ENCODE measurements around the gene USP48. TPM values are rescaled to one million over a fixed set of nuclear protein-coding genes. Genes with fewer than 3 reads are reported as not detected.

Gene USP48
- total and polyA plus RNA-seq, 2 of the 8 experiments (the other 6 are each of a cell fraction or from before 2014, with no cell fraction given): 12.8 to 83.5 TPM

DNA sequence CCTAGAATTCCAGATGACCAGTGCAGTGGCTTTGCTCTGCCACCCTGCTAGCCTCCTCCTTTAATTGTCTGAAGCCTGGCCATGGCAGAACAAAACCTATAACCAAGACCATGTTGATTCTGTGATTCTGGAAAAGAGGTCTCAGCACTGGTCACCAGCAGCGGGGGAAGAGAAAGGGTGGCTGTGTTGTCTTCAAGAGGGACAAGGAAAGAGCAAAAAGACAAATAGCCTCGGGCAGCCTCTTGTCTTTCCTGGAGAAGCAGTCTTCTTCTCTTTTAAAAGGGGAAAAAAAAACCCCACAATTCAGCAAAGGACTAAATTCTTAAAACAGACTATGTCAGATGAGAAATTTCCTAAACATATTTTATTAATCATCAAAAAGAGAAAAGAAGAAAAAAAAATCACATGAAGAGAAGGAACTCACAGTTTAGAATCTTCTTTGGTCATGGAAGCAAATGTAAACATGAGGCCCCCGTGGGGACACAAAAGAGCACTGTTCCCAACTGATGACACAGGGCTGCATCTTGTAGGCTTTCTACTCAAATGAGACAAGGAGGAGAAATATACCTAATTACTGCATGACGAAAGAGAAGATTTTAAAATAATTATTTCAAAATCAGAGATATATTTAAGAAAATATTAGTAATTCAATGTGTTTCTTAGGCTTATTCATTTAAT, 77.5 kb downstream of the USP48 start:
- WGBS, 2 experiments (ENCODE audit: extremely low coverage in 1 of 2, insufficient coverage in 1 of 2, insufficient read length in 1 of 2, insufficient replicate concordance in 2 of 2, low coverage in 1 of 2, low lambda C conversion rate in 2 of 2, missing lambda C conversion rate in 1 of 2): 72% methylated on average over 4 of the region's 4 CpGs; no CpG with 5 or more reads in 1 of the 2 experiments
- no peak for FAIRE-seq
- H4K20me1 ChIP-seq (replicated peaks in 1 of 2; ENCODE audit: control insufficient read depth in 1 of 2, insufficient read depth in 2 of 2, low read length in 2 of 2): peaks cover 0 to 3% of the 10 kb centered on the region in 2 experiments
- no peak overlapping the region for H4K91ac ChIP-seq (replicated peaks; ENCODE audit: insufficient read length, low read length)
- H3K9me3 ChIP-seq (ENCODE audit: insufficient read depth in 2 of 2, low read depth in 1 of 2, low read length in 1 of 2): no peaks in the 10 kb centered on the region
- no peak overlapping the region for H2BK5ac ChIP-seq (ENCODE audit: low read depth, low read length)
- no peak overlapping the region for H3K14ac ChIP-seq (ENCODE audit: insufficient read length)
- H3K4me3 ChIP-seq (ENCODE audit: extremely low read depth in 1 of 4, insufficient read depth in 2 of 4, low read depth in 3 of 4, low read length in 4 of 4): no peak overlapping the region
- no peak overlapping the region for H4K8ac ChIP-seq (ENCODE audit: extremely low read depth, insufficient read depth, low read length)
- H3K56ac ChIP-seq (replicated peaks; ENCODE audit: insufficient read length, low read depth, low read length): no peak overlapping the region
- no peak overlapping the region for H2BK120ac ChIP-seq (replicated peaks; ENCODE audit: low read depth, low read length)
- no peak overlapping the region for H4K5ac ChIP-seq (ENCODE audit: insufficient read length, low read depth, low read length)
- no peak for DNase-seq (ENCODE audit: low read depth in 1 of 2, low spot score in 2 of 2)
- H2BK20ac ChIP-seq (ENCODE audit: low read length): no peak overlapping the region
- H3K79me2 ChIP-seq (ENCODE audit: control insufficient read depth in 1 of 2, insufficient read depth in 2 of 2, low read length in 2 of 2): no peaks in the 10 kb centered on the region
- ChIA-PET POLR2A (ENCODE audit: partially characterized antibody) (interaction anchor here (1.3 kb wide), 1 partner anchor 78 kb away, joined by 3 read pairs; the partner anchor contains the start of gene USP48), CTCF (ENCODE audit: partially characterized antibody) (interaction anchor here (0.7 kb wide), 1 partner anchor 76 kb away, joined by 3 read pairs; no protein-coding TSS in a partner anchor)
- no peak overlapping the region for H2BK12ac ChIP-seq (ENCODE audit: low read depth, low read length)
- no peak overlapping the region for H2BK15ac ChIP-seq (ENCODE audit: low read length)
- H3K36me3 ChIP-seq (ENCODE audit: control insufficient read depth in 2 of 4, insufficient read depth in 4 of 4, low read length in 3 of 4): peaks cover 4 to 47% (median 23%) of the 10 kb centered on the region in 4 experiments; a peak in 7 of 8 replicates
- no peaks in the 10 kb centered on the region for H3K23me2 ChIP-seq (ENCODE audit: low read depth, low read length)
- no peak overlapping the region for H3K4ac ChIP-seq (replicated peaks; ENCODE audit: insufficient read length, low read depth, low read length)
- H2AK5ac ChIP-seq (ENCODE audit: low read depth, low read length): no peak overlapping the region
- H3K4me1 ChIP-seq (replicated peaks in 1 of 4; ENCODE audit: control insufficient read depth in 3 of 4, insufficient read depth in 4 of 4, low read length in 3 of 4): peaks cover 2 to 9% (median 5%) of the 10 kb centered on the region in 4 experiments; a peak in 4 of 7 replicates
- no peak overlapping the region for H2AFZ ChIP-seq (ENCODE audit: low read length)
- H3K18ac ChIP-seq (ENCODE audit: extremely low read depth, low read length): no peak overlapping the region
- H3K9ac ChIP-seq (replicated peaks in 1 of 4; ENCODE audit: extremely low read depth in 1 of 4, low read depth in 3 of 4, low read length in 3 of 4): no peak overlapping the region
- H3K27ac ChIP-seq (ENCODE audit: low read depth, low read length): no peak overlapping the region
- H3K27me3 ChIP-seq (replicated peaks in 1 of 4; ENCODE audit: control insufficient read depth in 3 of 4, extremely low read depth in 1 of 4, insufficient read depth in 3 of 4, low read length in 3 of 4): no peaks in the 10 kb centered on the region
- H3K4me2 ChIP-seq (ENCODE audit: insufficient read depth in 1 of 2, low read depth in 2 of 2, low read length in 2 of 2): no peak overlapping the region
- no peaks in the 10 kb centered on the region; the same call in 1 of the 2 replicates for H3K79me1 ChIP-seq (ENCODE audit: low read depth, low read length)
- H3K23ac ChIP-seq (ENCODE audit: insufficient read length): no peak overlapping the region
